Tibial artery (tissue), 4 donors: ENCODE results near the gene MAP3K4.
"Not testable (repeated sequence)": the region's sequence is repeated elsewhere in the genome, so short reads cannot be mapped to it uniquely, and the experiment has no call there.

Source experiments
- DNase-seq, 2 donors: peaks; one replicate each; pipeline ENCODE4 v3.0.0-alpha.2; 2019
- H3K27ac ChIP-seq, 2 donors: fragments of 200-600 bp; sonication (generic) in 1 of 2; 1 replicate in 1 of 2; 2 replicates in 1 of 2; pipeline ENCODE4 v1.5.1; 2018 to 2019; ENCODE audit warnings: mild to moderate bottlenecking in 1 of 2
- H3K27me3 ChIP-seq, 2 donors: fragments of 200-600 bp; sonication (generic) in 1 of 2; one replicate each; pipeline versions ENCODE4 v1.5.1 to v1.6.0; 2016 to 2019
- H3K36me3 ChIP-seq, 3 donors: fragments of 200-600 bp; sonication (generic) in 2 of 3; one replicate each; pipeline ENCODE4 v1.5.1; 2016 to 2019; ENCODE audit warnings: mild to moderate bottlenecking in 2 of 3
- H3K4me1 ChIP-seq, 4 donors: fragments of 200-600 bp; sonication (generic) in 2 of 4; 1 replicate in 3 of 4; 2 replicates in 1 of 4; pipeline ENCODE4 v1.5.1; 2016 to 2019
- H3K4me3 ChIP-seq, 2 donors: fragments of 200-600 bp; sonication (generic) in 1 of 2; 1 replicate in 1 of 2; 2 replicates in 1 of 2; pipeline ENCODE4 v1.5.1; 2018 to 2019; ENCODE audit warnings: mild to moderate bottlenecking in 2 of 2
- H3K9me3 ChIP-seq, 3 donors: fragments of 200-600 bp; sonication (generic) in 1 of 3; one replicate each; pipeline ENCODE4 v1.5.1; 2016 to 2019
- intact Hi-C: fragments of 100-400 bp; cut with DNase I; formaldehyde crosslinking; loops from one replicate; pipeline ENCODE4 v1.15.0; 2023; ENCODE audit warnings: low total_unique reads
- TF ChIP-seq, protein P1 (sequence below), 2 experiments: fragments of 200-600 bp in 1 of 2; fragments of 450-650 bp in 1 of 2; IDR thresholded peaks; one replicate each; pipeline ENCODE4 v1.5.1; 2017 to 2019; ENCODE audit warnings: antibody characterized with exemption in 2 of 2, mild to moderate bottlenecking in 1 of 2, moderate library complexity in 1 of 2

Gene MAP3K4

DNA sequence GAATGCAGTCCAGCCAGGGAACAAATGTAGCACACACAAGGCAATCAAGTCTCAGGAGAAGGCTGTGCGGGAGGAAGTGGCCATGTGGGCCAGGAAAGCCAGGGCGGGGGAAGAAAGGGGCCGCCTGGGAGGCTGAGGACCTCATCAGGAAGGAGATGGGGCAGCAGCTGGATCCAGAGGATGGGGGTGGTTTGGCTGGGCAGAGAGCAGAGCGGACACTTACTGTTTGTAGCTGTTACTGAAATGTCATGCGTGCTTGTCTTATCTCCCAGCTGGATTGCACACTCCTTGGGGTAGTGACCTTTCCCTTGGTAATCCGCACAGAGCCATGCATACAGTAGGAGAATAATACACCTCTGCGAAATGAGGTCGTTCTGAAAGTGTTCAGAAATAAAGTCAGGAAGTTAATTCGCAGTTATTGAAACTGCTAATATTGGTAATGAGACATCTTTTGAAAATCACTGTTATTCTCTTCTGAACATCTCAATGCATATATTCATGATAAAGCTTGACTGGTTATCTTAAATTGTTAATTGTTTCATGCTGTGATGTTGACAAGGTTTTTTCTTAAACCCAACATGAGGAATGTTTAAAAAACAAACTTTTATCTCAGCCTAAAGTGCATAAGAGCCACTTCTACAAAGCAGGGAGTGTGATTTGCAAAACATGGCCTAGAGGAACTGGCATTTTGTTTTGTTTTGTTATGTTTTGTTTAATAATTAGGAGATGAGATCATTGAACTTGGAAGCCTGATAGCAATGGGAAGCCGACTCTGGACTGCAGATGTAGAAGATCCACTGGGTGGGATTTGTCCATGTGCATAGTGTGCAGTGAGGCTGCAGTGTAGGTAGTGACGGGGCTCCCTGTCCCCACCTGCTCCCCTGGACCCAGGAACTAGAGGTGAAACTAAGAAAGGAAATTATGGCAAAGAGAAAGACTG is 18.0 kb upstream of the MAP3K4 start:
- Histone ChIP-seq H3K27me3 (no peaks in the 10 kb centered on the region), H3K9me3 (no peaks in the 10 kb centered on the region), H3K4me1 (peaks cover 0 to 15% (median 0%) of the 10 kb centered on the region in 4 donors), H3K27ac (peak overlapping the region in 1 of 2 donors; percentile 23), H3K36me3 (no peaks in the 10 kb centered on the region), H3K4me3 (no peak overlapping the region)
- intact Hi-C loops = no loop called here
- DNase-seq = no peak
- TF ChIP-seq, protein P1, sequence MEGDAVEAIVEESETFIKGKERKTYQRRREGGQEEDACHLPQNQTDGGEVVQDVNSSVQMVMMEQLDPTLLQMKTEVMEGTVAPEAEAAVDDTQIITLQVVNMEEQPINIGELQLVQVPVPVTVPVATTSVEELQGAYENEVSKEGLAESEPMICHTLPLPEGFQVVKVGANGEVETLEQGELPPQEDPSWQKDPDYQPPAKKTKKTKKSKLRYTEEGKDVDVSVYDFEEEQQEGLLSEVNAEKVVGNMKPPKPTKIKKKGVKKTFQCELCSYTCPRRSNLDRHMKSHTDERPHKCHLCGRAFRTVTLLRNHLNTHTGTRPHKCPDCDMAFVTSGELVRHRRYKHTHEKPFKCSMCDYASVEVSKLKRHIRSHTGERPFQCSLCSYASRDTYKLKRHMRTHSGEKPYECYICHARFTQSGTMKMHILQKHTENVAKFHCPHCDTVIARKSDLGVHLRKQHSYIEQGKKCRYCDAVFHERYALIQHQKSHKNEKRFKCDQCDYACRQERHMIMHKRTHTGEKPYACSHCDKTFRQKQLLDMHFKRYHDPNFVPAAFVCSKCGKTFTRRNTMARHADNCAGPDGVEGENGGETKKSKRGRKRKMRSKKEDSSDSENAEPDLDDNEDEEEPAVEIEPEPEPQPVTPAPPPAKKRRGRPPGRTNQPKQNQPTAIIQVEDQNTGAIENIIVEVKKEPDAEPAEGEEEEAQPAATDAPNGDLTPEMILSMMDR (IDR thresholded peaks at IDR 0.05) = no peak

DNA sequence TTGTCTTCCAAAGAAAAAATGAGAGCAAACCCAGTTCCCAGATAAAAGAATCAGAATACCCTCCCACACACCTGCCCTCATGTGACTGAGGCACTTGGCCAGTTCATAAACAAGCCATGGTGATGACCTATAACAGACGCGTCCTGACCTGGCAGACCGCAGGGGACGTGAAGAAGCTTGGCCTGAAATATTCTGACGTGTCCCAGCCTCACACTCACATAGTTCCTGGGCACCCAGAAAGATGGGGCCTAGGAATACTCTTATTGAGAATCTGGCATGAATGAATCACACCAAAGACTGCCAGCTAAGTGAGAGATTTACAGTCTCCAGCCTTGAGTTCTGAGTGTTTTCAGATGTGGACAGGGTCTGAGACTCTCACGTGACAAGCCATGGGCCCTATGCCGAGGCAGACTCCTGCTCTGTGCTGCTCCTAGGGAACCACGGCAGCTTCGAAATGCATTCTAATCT is 17.2 kb upstream of the MAP3K4 start:
- intact Hi-C loops = no loop called here
- H3K36me3 ChIP-seq = no peaks in the 10 kb centered on the region
- TF ChIP-seq, protein P1 (IDR thresholded peaks at IDR 0.05) = no peak
- peaks cover 0 to 15% (median 0%) of the 10 kb centered on the region in 4 donors for H3K4me1 ChIP-seq
- no peaks in the 10 kb centered on the region for H3K27me3 ChIP-seq
- H3K9me3 ChIP-seq = no peaks in the 10 kb centered on the region
- H3K4me3 ChIP-seq = no peak overlapping the region
- DNase-seq = peak in 1 of 2 donors; percentile 73
- H3K27ac ChIP-seq = peak overlapping the region in 1 of 2 donors; percentile 23

DNA sequence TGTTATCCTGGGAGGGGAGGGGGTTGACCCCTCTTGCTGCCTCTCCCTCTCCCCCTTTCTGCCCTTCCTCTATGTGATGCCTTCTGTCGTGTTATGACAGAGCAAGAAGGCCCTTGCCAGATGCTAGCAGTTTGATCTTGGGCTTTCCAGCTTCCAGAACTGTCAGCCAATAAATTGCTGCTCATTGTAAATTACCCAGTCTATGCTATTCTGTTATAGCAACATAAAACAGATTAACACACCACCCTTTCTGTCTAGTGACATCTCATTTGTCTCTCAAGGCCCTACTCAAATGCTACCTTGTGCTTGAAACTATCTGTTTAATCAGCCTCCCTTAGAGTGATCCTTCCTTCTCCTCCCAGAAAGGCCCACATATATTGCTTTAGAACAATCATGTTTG is 16.4 kb upstream of the MAP3K4 start:
- TF ChIP-seq, protein P1 (IDR thresholded peaks at IDR 0.05) = no peak
- DNase-seq = no peak
- Histone ChIP-seq H3K4me1 (peaks cover 0 to 15% (median 0%) of the 10 kb centered on the region in 4 donors), H3K4me3 (no peak overlapping the region), H3K27ac (no peak overlapping the region), H3K36me3 (no peaks in the 10 kb centered on the region), H3K27me3 (no peaks in the 10 kb centered on the region), H3K9me3 (no peaks in the 10 kb centered on the region)
- intact Hi-C loops = no loop called here

DNA sequence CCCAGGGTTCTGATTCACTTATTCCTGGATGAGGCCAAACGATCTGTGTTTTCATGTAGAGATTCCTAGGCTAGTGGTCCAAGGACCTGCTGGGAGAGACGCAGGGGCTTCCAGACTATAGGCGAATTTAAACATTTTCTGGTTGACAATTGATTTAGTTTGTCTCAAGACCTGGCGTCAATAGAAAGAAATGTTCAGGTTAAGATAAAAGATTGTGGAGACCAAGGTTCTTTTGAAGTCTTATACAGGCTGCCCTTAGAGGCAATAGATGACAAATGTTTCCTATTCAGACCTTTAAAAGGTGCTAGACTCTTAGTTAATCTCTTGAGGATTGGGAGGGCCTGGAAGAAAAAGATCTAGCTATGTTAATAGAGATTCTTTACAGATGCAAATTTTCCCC is 15.6 kb upstream of the MAP3K4 start:
- H3K36me3 ChIP-seq, H3K27me3 ChIP-seq, intact Hi-C loops, H3K9me3 ChIP-seq, DNase-seq, H3K27ac ChIP-seq, H3K4me3 ChIP-seq: not testable (repeated sequence)
- H3K4me1 ChIP-seq = peaks cover 0 to 15% (median 0%) of the 10 kb centered on the region in 4 donors

DNA sequence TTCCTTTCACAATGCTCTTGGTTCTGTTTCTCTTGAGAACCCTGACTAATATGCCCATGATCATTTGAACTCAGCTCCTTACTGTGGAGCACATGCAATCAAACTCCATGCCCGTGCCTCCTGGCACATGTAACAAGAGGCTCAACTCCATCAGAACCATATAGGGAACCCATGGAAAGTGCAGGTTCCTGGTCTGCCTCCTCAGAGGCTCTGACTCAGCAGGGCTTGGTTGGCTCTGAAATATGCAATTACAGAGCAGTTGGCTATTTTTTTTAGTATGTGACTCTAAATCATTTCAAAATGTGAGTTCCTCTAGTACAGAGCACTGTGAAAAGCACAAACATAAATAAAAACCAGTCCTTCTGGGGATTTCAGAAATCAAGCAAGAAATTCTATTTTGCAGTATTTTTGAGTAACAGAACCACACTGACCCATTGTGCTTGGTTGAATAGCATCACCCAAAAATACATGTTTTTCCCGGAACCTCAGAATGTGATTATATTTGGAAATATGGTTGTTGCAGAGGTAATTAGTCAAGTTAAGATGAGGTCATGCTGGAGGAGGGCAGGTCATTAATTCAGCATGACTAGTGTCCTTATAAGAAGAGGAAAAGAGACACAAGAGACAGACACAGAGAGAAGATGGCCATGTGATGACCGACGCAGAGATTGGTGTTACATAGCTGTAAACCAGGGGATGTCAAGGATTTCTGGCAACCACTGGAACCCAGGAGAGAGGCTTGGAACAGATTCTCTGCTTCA is 13.2 kb upstream of the MAP3K4 start:
- intact Hi-C loops = no loop called here
- no peaks in the 10 kb centered on the region for H3K36me3 ChIP-seq
- no peak overlapping the region for H3K4me3 ChIP-seq
- H3K27me3 ChIP-seq = no peaks in the 10 kb centered on the region
- H3K4me1 ChIP-seq = peaks cover 0 to 15% (median 0%) of the 10 kb centered on the region in 4 donors
- no peak overlapping the region for H3K27ac ChIP-seq
- TF ChIP-seq, protein P1 (IDR thresholded peaks at IDR 0.05) = no peak
- H3K9me3 ChIP-seq = no peaks in the 10 kb centered on the region
- no peak for DNase-seq
